HG03175 (cell line): ENCODE data around the gene GCC1.

ENCODE experiments used
- ATAC-seq: cut with Tn5 transposase; IDR thresholded peaks from one replicate; pipeline ENCODE4 v1.9.1; 2021; ENCODE audit warnings: mild to moderate bottlenecking, moderate library complexity; ENCODE audit not compliant: unreplicated experiment

GCC1 gene

DNA sequence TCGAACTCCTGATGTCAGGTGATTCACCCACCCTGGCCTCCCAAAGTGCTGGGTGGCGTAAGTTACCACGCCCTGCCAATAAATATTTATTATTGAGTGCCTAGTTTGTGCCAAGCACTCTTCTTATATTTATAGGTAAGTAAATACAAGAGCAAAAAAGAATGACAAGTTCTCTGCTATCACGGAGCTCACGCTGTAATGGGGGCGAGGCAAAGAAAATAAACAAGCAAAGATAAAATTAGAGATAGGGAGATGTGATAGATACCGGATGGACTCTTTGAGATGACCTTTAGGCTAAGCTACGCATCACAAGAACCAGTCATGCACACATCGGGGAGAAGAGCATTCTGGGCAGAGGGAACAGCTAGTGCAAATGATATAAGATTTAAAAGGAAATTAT lies 46.3 kb downstream of the GCC1 start:
- no peak for ATAC-seq

DNA sequence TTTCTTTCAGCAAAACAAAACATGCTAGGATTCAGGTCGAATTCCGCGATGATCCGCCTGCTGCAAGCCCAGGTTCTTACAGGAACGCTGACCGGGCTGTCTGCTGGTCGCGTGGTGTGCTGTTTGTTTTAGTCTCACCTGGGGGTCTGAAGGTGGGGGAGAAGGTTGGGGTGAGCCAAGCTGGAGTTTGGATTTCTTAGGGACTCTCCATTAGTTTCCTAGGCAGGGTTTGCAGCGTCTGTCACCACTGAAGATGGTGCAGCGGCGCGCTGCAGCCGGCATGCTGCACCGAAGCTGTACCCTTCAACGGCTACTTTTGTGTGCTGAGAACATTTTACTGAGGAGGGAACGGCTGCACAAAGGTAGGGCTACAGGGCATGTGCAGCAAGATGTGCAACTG lies 48.7 kb downstream of the GCC1 start:
- ATAC-seq = no peak

DNA sequence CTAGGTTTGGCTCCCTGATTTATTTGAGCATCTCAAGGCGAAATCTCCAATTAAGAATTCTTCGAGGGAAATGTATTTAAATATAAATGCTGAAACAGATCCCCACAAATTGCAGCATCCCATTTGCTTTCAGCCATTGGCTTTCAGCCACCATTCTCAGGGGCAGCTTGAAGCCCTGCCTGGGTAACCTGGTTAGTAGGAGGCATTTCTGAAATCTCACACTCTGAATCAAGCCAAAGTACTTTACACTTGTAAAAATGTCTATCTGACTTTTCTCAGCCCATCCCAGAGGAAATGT lies 49.1 kb downstream of the GCC1 start:
- ATAC-seq = no peak

DNA sequence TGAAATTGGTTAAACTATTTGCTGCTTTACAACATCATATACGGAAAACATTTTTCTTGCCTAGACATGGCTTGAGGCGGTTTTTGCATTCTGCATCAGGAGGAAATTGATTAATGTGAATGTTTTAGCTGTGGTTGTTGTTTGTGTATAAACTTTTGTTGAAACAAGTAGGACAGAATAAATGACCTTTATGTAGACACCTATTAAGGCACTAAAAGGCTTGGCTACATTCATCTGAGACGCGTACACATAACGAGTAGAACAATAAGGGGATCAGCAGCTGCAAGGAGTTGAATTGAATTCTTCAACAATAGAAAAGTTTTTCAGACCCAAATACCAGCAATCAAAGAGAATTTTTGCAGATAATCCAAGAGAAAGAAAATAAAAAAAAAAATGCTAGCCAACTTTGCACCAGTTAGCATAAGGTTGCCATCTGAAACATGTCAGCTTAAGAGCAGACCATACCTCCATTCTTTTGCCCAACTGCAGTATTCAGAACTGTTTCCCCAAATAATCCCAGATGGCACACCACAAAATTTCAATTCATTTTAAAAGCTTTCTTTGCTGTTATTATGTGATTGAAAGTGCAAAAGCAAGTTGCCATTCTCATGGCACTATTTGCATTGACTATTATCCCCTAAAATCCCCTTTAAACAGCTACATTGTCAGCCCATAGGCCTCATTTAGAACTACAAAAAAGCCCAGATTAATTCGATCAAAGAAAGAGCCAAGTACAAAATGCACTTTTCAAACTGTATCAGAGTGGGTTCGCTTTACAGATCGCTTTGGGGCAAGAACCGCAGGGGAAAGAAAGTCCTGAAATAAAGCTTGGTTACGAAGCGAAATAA lies 49.6 kb downstream of the GCC1 start:
- ATAC-seq = no peak

DNA sequence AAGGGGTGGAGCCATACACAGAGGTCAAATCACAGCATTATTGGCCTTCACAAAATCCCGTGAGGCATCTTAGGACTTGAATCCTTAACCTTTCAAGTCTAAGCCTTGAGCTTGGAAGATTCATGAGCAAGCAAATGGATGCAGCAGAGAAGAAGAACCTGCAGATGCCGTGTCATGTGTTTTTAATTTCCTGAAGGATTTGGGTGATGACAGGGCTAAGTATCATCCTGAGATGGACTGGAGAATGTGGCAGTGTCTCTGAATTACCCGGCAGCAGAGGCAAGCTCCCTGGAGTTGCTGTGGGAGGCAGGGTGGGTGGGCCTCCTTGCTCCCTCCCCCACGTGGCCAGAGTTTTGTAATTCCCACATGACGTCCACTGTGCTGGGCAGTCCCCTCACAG lies 50.8 kb downstream of the GCC1 start:
- ATAC-seq = no peak

DNA sequence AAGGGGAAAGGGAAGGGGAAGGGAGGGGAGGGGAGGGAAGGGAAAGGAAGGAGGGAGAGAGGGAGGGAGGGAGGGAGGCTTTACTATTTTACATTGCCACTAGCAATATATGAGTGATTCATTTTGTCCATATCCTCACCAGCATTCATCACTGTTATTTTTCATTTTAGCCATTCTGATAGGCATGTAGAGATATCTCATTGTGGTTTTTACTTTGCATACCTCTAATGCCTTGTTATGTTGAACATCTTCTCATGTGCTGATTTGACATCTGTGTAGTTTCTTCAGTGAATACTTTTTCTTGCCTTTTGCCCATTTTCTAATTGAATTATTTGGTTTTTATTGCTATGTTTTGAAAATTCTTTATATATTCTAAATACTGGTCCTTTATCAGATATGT lies 52.7 kb downstream of the GCC1 start:
- no peak for ATAC-seq

DNA sequence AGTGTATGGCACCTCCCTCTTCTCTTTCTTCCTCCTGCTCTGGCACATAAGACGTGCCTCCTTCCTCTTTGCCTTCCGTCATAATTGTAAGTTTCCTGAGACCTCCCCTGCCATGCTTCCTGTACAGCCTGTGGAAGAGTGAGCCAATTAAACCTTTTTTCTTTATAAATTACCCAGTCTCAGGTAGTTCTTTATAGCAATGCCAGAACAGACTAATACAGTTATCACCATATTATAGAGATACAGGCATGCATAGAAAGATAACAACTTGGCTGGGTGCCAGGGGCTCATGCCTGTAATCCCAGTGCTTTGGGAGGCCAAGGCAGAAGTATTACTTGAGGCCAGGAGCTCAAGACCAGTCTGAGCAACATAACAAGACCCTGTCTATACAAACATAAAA lies 53.2 kb downstream of the GCC1 start:
- no peak for ATAC-seq
